ENCODE data around the gene ATOH8.

Gene ATOH8

DNA sequence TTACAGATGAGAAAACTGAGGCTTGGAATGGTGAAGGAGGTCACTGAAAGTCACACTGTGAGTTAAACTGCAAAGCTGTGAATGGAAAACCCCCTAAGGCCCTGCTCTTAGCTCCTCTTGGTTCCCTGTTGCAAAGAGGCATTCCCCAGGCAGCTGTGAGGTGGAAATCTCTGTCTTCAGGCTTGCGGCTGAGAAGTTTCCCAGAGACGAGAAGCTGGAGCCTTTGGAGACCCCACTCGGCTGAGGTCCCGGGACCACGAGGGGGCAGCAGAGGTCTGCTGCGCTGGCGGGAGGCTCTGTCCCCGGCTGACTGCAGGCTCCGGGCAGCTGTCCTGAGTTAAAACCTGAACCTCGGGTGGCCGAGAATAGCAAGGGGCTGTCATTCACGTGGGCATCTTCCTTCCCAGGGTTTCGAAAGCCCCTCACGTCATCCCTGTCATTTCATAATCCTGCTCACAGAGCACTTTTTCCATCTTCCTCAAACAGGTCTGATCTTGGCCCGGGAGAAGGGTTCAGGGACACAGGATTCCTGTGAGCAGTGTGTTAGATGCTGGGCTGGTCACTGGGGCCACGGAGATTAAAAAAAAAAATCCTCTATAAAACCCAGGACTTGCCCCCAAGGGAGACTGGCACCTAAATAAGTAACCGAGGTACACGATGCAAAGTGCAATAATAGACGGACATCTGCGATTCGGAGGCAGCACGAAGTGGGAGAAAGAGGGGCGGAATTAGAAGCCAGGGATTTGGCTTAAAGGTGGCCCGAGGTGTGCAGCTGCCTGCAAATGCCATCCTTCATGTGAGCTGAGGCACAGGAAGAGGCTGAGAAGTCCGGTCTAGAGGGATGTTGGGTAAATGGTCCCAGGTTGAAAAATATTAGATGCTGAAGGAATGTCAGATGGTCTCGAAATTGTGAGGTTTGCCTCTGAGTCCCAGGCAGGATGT is 24.6 kb upstream of the ATOH8 start:
- ChIA-PET CTCF (interaction anchor here (0.6 to 2.4 kb wide), 34 partner anchors 10 to 347 kb away, joined by 3 to 99 read pairs (median 4); partner anchors contain the start of gene ATOH8), POLR2A (ENCODE audit: low non-redundant PET) (no interaction called here)
- no peak overlapping the region for H3K27ac ChIP-seq
- peak; percentile 80 for DNase-seq (ENCODE audit: low spot score)
- TF ChIP-seq, protein P1, sequence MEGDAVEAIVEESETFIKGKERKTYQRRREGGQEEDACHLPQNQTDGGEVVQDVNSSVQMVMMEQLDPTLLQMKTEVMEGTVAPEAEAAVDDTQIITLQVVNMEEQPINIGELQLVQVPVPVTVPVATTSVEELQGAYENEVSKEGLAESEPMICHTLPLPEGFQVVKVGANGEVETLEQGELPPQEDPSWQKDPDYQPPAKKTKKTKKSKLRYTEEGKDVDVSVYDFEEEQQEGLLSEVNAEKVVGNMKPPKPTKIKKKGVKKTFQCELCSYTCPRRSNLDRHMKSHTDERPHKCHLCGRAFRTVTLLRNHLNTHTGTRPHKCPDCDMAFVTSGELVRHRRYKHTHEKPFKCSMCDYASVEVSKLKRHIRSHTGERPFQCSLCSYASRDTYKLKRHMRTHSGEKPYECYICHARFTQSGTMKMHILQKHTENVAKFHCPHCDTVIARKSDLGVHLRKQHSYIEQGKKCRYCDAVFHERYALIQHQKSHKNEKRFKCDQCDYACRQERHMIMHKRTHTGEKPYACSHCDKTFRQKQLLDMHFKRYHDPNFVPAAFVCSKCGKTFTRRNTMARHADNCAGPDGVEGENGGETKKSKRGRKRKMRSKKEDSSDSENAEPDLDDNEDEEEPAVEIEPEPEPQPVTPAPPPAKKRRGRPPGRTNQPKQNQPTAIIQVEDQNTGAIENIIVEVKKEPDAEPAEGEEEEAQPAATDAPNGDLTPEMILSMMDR (conservative IDR thresholded peaks at IDR 0.05; ENCODE audit: low read depth) = peak; percentile 96

DNA sequence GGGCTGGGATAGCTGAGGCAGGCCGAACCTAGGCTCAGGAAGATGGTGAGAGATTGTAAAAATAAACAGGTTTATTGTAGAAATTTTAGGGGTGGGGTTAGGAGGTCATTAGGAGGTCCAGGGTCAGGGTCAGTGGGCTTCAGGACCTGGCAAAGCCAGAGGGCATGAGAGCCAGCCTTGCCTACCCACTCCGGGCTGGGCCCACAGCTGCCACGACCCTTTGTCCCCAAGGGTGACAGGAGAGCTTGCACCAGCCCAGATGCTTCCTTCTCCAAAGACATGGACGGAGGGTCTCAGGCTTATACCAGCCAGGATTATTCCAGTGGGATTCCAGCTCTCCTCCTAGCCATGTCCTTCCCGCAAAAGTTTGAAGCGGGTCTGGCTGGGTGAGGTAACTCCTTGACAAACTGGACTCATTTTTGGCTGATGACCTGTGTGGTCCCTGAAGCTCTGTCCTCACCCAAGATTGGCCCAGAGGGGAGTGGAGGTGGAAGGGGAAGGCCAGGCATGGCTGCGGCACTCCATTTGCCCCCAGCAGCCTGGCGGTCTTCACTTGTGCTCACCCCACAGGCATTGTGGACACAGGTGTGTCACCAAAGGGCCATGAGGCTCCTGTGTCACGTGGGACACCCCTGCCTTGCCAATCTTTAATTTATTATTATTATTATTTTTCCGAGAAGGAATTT is 23.8 kb upstream of the ATOH8 start:
- no peak overlapping the region for H3K27ac ChIP-seq
- CTCF ChIA-PET = interaction anchor here (0.9 to 2.4 kb wide), 9 partner anchors 11 to 314 kb away, joined by 3 to 99 read pairs (median 15); no protein-coding TSS in a partner anchor
- POLR2A ChIA-PET (ENCODE audit: low non-redundant PET) = no interaction called here
- DNase-seq (ENCODE audit: low spot score) = no peak
- TF ChIP-seq, protein P1 (conservative IDR thresholded peaks at IDR 0.05; ENCODE audit: low read depth) = no peak

DNA sequence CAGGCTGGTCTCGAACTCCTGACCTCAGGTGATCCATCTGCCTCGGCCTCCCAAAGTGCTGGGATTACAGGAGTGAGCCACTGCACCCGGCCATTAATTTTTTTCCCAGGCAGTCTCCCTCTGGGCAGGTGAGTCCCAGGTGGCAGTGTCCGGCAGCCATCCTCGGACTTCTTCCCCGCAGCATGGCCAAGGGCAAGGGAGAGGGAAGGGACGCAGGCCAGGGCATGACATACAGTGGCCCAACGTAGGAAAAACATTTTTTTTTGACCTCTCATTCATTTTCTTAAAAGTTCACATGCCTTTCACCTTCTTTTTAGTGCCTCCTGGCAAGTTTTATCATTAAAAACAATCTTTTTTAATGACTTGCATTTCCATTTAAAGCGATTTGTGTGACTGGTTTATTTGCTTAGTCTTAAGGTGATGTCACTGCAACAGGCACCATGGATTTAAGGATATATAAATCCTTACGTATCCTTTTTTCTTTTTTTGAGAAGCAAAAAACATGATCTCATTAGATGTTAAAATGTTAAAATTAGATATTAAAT is 23.0 kb upstream of the ATOH8 start:
- TF ChIP-seq, protein P1 (conservative IDR thresholded peaks at IDR 0.05; ENCODE audit: low read depth) = no peak
- CTCF ChIA-PET = interaction anchor here (1.1 kb wide), 1 partner anchor 313 kb away, joined by 3 read pairs; no protein-coding TSS in a partner anchor
- DNase-seq (ENCODE audit: low spot score) = no peak
- POLR2A ChIA-PET (ENCODE audit: low non-redundant PET) = no interaction called here
- no peak overlapping the region for H3K27ac ChIP-seq

DNA sequence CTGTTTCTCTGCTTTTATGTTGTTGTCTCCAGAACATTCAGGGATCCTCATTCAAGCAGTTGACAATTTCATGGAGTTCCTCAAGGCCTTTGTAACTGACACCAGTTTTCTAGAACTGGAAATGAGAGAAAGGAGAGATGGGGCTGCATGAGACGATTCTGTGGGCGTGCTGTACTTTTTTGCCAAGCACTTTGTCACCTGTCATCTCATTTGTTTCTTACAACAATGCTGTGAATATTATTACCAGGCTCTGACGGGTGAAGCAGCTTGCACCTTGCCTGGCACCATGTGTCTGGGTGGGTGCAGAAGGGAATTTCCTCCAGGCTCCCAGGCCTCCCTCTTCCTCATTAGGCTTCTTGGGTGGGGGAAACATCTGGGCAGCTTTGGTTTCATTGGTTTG is 22.2 kb upstream of the ATOH8 start:
- no peak for DNase-seq (ENCODE audit: low spot score)
- ChIA-PET CTCF (interaction anchor here (0.5 kb wide), 1 partner anchor 99 kb away, joined by 3 read pairs; no protein-coding TSS in a partner anchor), POLR2A (ENCODE audit: low non-redundant PET) (no interaction called here)
- TF ChIP-seq, protein P1 (conservative IDR thresholded peaks at IDR 0.05; ENCODE audit: low read depth) = no peak
- no peak overlapping the region for H3K27ac ChIP-seq

DNA sequence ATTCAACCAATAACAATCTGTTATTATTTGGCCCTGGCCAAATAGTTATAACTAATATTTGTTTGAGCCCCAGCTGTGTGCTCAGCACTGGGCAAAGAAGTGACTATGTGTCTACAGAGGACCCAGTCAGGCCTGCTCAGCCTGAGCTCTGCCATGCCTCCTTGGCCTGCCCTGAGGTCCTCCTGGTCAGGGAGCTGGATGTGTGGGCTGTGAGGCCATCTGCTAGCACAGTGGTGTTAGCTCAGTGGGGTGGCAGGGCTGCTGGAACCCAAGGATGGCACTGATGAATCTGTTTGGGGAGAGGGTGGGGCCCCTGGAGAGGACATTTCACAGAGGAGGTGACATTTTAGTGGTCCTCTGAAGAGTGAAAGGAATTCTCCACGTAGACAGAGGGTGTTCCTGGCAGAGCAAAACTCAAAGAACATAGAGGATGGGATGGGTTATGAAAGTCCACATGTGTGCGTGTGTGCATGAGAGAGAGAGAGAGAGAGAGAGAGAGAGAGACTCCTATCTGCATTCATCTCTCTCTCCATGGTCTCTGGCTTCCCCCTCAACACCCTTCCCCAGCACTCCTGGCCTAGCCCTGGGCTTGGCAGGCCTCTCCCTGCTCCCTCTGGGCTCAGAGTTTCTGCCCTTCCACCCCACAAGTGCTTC is 21.2 kb upstream of the ATOH8 start:
- CTCF ChIA-PET = interaction anchor here (1.0 to 1.4 kb wide), 2 partner anchors 81 to 95 kb away, joined by 3 to 4 read pairs; no protein-coding TSS in a partner anchor

More for the DNA sequence above, 21.2 kb upstream of the ATOH8 start:
- POLR2A ChIA-PET (ENCODE audit: low non-redundant PET) = no interaction called here
- TF ChIP-seq, protein P1 (conservative IDR thresholded peaks at IDR 0.05; ENCODE audit: low read depth) = no peak
- no peak for DNase-seq (ENCODE audit: low spot score)
- H3K27ac ChIP-seq = no peak overlapping the region
